H1 (cell line): ENCODE results near the gene VASN. TPM values are rescaled to one million over a fixed set of nuclear protein-coding genes. Genes with fewer than 3 reads are reported as not detected.

Experiments
- CTCF ChIA-PET: fragments of 300-600 bp; sonication (Branson Sonifier 250); formaldehyde crosslinking; loops from one replicate; lab custom pipeline; 2021; ENCODE audit not compliant: partially characterized antibody; lab: Charles Lee
- POLR2A ChIA-PET: fragments of 300-600 bp; sonication (Branson Sonifier 250); formaldehyde crosslinking; loops from one replicate; lab custom pipeline; 2021; ENCODE audit warnings: inconsistent platforms; ENCODE audit not compliant: partially characterized antibody; lab: Charles Lee
- DNase-seq, 2 experiments: peaks; one replicate each; pipeline versions ENCODE4 v3.0.0 to v3.0.0-alpha.2; 2010 to 2022; ENCODE audit warnings: low spot score in 2 of 2, low read depth in 1 of 2, mixed read lengths in 1 of 2
- FAIRE-seq: peaks from 2 replicates; lab custom pipeline; 2011; peaks lifted over from hg19 to GRCh38; lab: Jason Lieb, UNC
- H2AFZ ChIP-seq: 2 replicates; pipeline ENCODE4 v1.8.1; 2012; ENCODE audit warnings: low read length, inconsistent platforms
- H2AK5ac ChIP-seq: 2 replicates; pipeline ENCODE4 v1.6.1; 2013; ENCODE audit warnings: low read depth, low read length
- H2BK120ac ChIP-seq: replicated peaks from 2 replicates; pipeline ENCODE3; 2013; ENCODE audit warnings: low read depth, low read length, inconsistent platforms
- H2BK12ac ChIP-seq: 2 replicates; pipeline ENCODE4 v1.6.1; 2013; ENCODE audit warnings: low read depth, low read length
- H2BK15ac ChIP-seq: 2 replicates; pipeline ENCODE4 v1.6.1; 2013; ENCODE audit warnings: low read length
- H2BK20ac ChIP-seq: 2 replicates; pipeline ENCODE4 v1.6.1; 2013; ENCODE audit warnings: low read length
- H2BK5ac ChIP-seq: 2 replicates; pipeline ENCODE4 v1.6.1; 2013; ENCODE audit warnings: low read depth, low read length
- H3K14ac ChIP-seq: 2 replicates; pipeline ENCODE4 v1.6.1; 2013; ENCODE audit warnings: inconsistent platforms; ENCODE audit not compliant: insufficient read length
- H3K18ac ChIP-seq: 2 replicates; pipeline ENCODE4 v1.6.1; 2013; ENCODE audit warnings: low read length; ENCODE audit errors: extremely low read depth
- H3K23ac ChIP-seq: 2 replicates; pipeline ENCODE4 v1.6.1; 2013; ENCODE audit warnings: inconsistent platforms; ENCODE audit not compliant: insufficient read length
- H3K23me2 ChIP-seq: 2 replicates; pipeline ENCODE4 v1.6.1; 2013; ENCODE audit warnings: low read depth, low read length
- H3K27ac ChIP-seq: 2 replicates; pipeline ENCODE4 v1.6.1; 2011; ENCODE audit warnings: low read depth, low read length, inconsistent platforms
- H3K27me3 ChIP-seq, 4 experiments: replicated peaks in 1 of 4; 1 replicate in 1 of 4; 2 replicates in 3 of 4; pipeline versions ENCODE4 v1.6.1 to v1.8.1; 2011 to 2013; ENCODE audit warnings: low read length in 3 of 4, mild to moderate bottlenecking in 3 of 4, inconsistent platforms in 2 of 4, mixed read lengths in 2 of 4, moderate library complexity in 1 of 4; ENCODE audit not compliant: control insufficient read depth in 3 of 4, insufficient read depth in 3 of 4; ENCODE audit errors: extremely low read depth in 1 of 4
- H3K36me3 ChIP-seq, 4 experiments: 2 replicates each; pipeline versions ENCODE4 v1.6.1 to v1.8.1; 2011 to 2013; ENCODE audit warnings: mild to moderate bottlenecking in 4 of 4, low read length in 3 of 4, moderate library complexity in 2 of 4, control low read depth in 1 of 4, inconsistent platforms in 1 of 4; ENCODE audit not compliant: insufficient read depth in 4 of 4, control insufficient read depth in 2 of 4
- H3K4ac ChIP-seq: replicated peaks from 2 replicates; pipeline ENCODE3; 2013; ENCODE audit warnings: low read length, low read depth, mixed read lengths, inconsistent platforms; ENCODE audit not compliant: insufficient read length
- H3K4me1 ChIP-seq, 4 experiments: replicated peaks in 1 of 4; 1 replicate in 1 of 4; 2 replicates in 3 of 4; pipeline versions ENCODE4 v1.6.1 to v1.8.1; 2011 to 2013; ENCODE audit warnings: low read length in 3 of 4, inconsistent platforms in 2 of 4, mixed read lengths in 1 of 4; ENCODE audit not compliant: insufficient read depth in 4 of 4, control insufficient read depth in 3 of 4
- H3K4me2 ChIP-seq, 2 experiments: 2 replicates each; pipeline versions ENCODE4 v1.6.1 to v1.8.1; 2011 to 2013; ENCODE audit warnings: low read depth in 2 of 2, low read length in 2 of 2, control low read depth in 1 of 2, inconsistent platforms in 1 of 2, mild to moderate bottlenecking in 1 of 2; ENCODE audit not compliant: insufficient read depth in 1 of 2
- H3K4me3 ChIP-seq, 4 experiments: fragments of 200-600, 300-600 bp in 1 of 4; sonication (generic), shearing (Covaris generic), sonication (Bioruptor Twin) in 1 of 4; 2 replicates each; pipeline versions ENCODE4 v1.5.1 to v1.8.1; 2011 to 2016; ENCODE audit warnings: low read length in 4 of 4, low read depth in 3 of 4, control low read depth in 2 of 4, inconsistent platforms in 2 of 4, mild to moderate bottlenecking in 2 of 4, mixed read lengths in 1 of 4, moderate library complexity in 1 of 4; ENCODE audit not compliant: insufficient read depth in 2 of 4; ENCODE audit errors: extremely low read depth in 1 of 4
- H3K56ac ChIP-seq: replicated peaks from 2 replicates; pipeline ENCODE3; 2013; ENCODE audit warnings: low read depth, mild to moderate bottlenecking, mixed read lengths, low read length, inconsistent platforms; ENCODE audit not compliant: insufficient read length
- H3K79me1 ChIP-seq: 2 replicates; pipeline ENCODE4 v1.6.1; 2013; ENCODE audit warnings: low read depth, low read length, control low read depth
- H3K79me2 ChIP-seq, 2 experiments: 2 replicates each; pipeline versions ENCODE4 v1.6.1 to v1.8.1; 2012 to 2013; ENCODE audit warnings: low read length in 2 of 2, mild to moderate bottlenecking in 2 of 2, inconsistent platforms in 1 of 2; ENCODE audit not compliant: insufficient read depth in 2 of 2, control insufficient read depth in 1 of 2
- H3K9ac ChIP-seq, 4 experiments: replicated peaks in 1 of 4; 1 replicate in 1 of 4; 2 replicates in 3 of 4; pipeline versions ENCODE4 v1.6.1 to v1.8.1; 2011 to 2013; ENCODE audit warnings: low read depth in 3 of 4, low read length in 3 of 4, control low read depth in 2 of 4, mild to moderate bottlenecking in 2 of 4, moderate library complexity in 2 of 4, inconsistent platforms in 1 of 4; ENCODE audit errors: extremely low read depth in 1 of 4
- H3K9me3 ChIP-seq, 2 experiments: 2 replicates each; pipeline versions ENCODE4 v1.6.1 to v1.8.1; 2012 to 2013; ENCODE audit warnings: mild to moderate bottlenecking in 2 of 2, moderate library complexity in 2 of 2, control low read depth in 1 of 2, inconsistent platforms in 1 of 2, low read depth in 1 of 2, low read length in 1 of 2, mixed read lengths in 1 of 2; ENCODE audit not compliant: insufficient read depth in 2 of 2
- H4K20me1 ChIP-seq, 2 experiments: replicated peaks in 1 of 2; 2 replicates each; pipeline versions ENCODE3 to v1.8.1; 2011 to 2013; ENCODE audit warnings: inconsistent platforms in 2 of 2, low read length in 2 of 2, mild to moderate bottlenecking in 1 of 2; ENCODE audit not compliant: insufficient read depth in 2 of 2, control insufficient read depth in 1 of 2
- H4K5ac ChIP-seq: 2 replicates; pipeline ENCODE4 v1.6.1; 2013; ENCODE audit warnings: low read length, low read depth, mixed read lengths, inconsistent platforms; ENCODE audit not compliant: insufficient read length
- H4K8ac ChIP-seq: 2 replicates; pipeline ENCODE4 v1.8.0; 2013; ENCODE audit warnings: mild to moderate bottlenecking, moderate library complexity, low read length, inconsistent platforms; ENCODE audit not compliant: insufficient read depth; ENCODE audit errors: extremely low read depth
- H4K91ac ChIP-seq: replicated peaks from 2 replicates; pipeline ENCODE3; 2013; ENCODE audit warnings: low read length, mixed read lengths, inconsistent platforms; ENCODE audit not compliant: insufficient read length
- JUND ChIP-seq: IDR thresholded peaks from 2 replicates; pipeline ENCODE4 v1.6.1; 2011; ENCODE audit warnings: mild to moderate bottlenecking, improper control_type of control experiment, low read length
- NANOG ChIP-seq: IDR thresholded peaks from 2 replicates; pipeline ENCODE4 v1.6.1; 2011; ENCODE audit warnings: low read length, low read depth, mild to moderate bottlenecking, inconsistent platforms; ENCODE audit not compliant: insufficient read depth, poor library complexity, severe bottlenecking
- POU5F1 ChIP-seq: IDR thresholded peaks from 2 replicates; pipeline ENCODE4 v1.6.1; 2011; ENCODE audit warnings: low read depth, mild to moderate bottlenecking, low read length, moderate library complexity
- RAD21 ChIP-seq, 2 experiments: IDR thresholded peaks in 1 of 2; conservative IDR thresholded peaks in 1 of 2; 2 replicates each; pipeline ENCODE4 v1.6.1; 2011; ENCODE audit warnings: low read depth in 2 of 2, low read length in 2 of 2, improper control_type of control experiment in 1 of 2, inconsistent platforms in 1 of 2, mild to moderate bottlenecking in 1 of 2, moderate library complexity in 1 of 2
- RNF2 ChIP-seq: fragments of 200-900, 300-1000 bp; sonication (generic); IDR thresholded peaks from 2 replicates; pipeline ENCODE4 v1.7.1; 2016; ENCODE audit warnings: borderline replicate concordance, low read depth, mild to moderate bottlenecking, antibody characterized with exemption, low read length; ENCODE audit not compliant: poor library complexity, severe bottlenecking; ENCODE audit errors: missing control alignments
- TAF7 ChIP-seq: optimal IDR thresholded peaks from 2 replicates; pipeline ENCODE3; 2011; ENCODE audit warnings: low read depth, mild to moderate bottlenecking, inconsistent platforms, low read length, moderate library complexity, borderline replicate concordance
- WGBS, 2 experiments: shearing (Covaris generic) in 1 of 2; methylation state at CpG; one replicate each; pipeline versions ENCODE4 v1.1.6 to v1.1.7; 2013 to 2015; ENCODE audit warnings: low lambda C conversion rate in 2 of 2, mixed read lengths in 2 of 2, inconsistent platforms in 1 of 2, low coverage in 1 of 2, missing lambda C conversion rate in 1 of 2; ENCODE audit not compliant: insufficient replicate concordance in 2 of 2, insufficient coverage in 1 of 2, insufficient read length in 1 of 2; ENCODE audit errors: extremely low coverage in 1 of 2, missing lambda C conversion rate in 1 of 2; 5-methylcytosine and 5-hydroxymethylcytosine counted together
- polyA plus RNA-seq, 7 experiments: library from polyadenylated mRNA; depleted of rRNA in 3 of 7; stranded (reverse) in 5 of 7; unstranded in 2 of 7; fragments of >200 nt in 5 of 7; fragments of 200-250 nt in 2 of 7; gene quantifications; 1 replicate in 5 of 7; 2 replicates in 1 of 7; 4 replicates in 1 of 7; pipeline versions ENCODE4 v1.2.1 to v1.2.3, GENCODE V29; 2011 to 2013; ENCODE audit warnings: missing spikeins in 2 of 7, mixed read lengths in 2 of 7
- total RNA-seq: library from RNA; stranded (reverse); fragmentation: NEBNext Ultra II Directional; extraction: Animal tissue kit (Norgen Biotek cat#: 25700); gene quantifications from 2 replicates; pipeline ENCODE4 v1.2.1, GENCODE V29; 2021
- TF ChIP-seq, protein P1 (sequence below): IDR thresholded peaks from 2 replicates; pipeline ENCODE4 v1.6.1; 2012; ENCODE audit warnings: inconsistent platforms
- TF ChIP-seq, protein P2 (sequence below), 3 experiments: IDR thresholded peaks; 1 replicate in 2 of 3; 2 replicates in 1 of 3; pipeline versions ENCODE4 v1.5.1 to v1.6.1; 2011; ENCODE audit warnings: low read length in 3 of 3, mild to moderate bottlenecking in 3 of 3, inconsistent platforms in 2 of 3, low read depth in 1 of 3, moderate library complexity in 1 of 3; ENCODE audit not compliant: insufficient read depth in 1 of 3; ENCODE audit errors: control extremely low read depth in 1 of 3

VASN gene
- total and polyA plus RNA-seq, 2 of the 8 experiments (the other 6 are each of a cell fraction or from before 2014, with no cell fraction given): 9.6 to 11.3 TPM

DNA sequence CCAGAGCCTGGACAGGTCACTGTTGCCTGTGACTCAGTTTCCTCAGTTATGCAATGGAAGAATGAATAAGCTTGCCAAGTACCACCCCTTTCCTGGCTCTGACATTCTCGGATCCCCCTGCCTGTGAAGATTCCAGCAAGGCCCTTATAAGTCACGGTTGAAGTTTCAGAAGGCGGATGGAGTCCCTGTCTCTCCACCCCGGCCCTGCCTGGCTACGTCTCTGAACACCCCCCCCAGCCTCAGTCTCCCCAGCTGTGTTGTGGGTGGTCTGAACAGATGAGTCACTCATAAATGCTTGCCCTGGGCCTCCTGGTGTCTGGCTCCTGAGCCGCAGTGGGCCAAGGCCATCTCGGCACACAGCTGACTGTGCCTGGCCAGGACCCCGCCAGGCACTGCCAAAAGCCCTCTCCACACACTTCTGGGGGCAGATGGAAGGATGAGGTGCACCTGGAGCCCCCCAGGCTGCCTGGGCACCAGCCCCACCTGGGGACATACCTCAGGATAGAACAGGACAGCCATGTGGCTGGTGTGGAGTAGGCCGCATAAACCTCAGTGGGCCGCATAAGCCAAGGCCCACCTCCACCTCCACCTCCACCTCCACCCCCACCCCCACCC lies 15.4 kb downstream of the VASN start:
- H2BK5ac ChIP-seq: no peak overlapping the region
- peaks cover 3 to 7% of the 10 kb centered on the region in 2 experiments for H4K20me1 ChIP-seq
- no peak overlapping the region for H3K9ac ChIP-seq
- H2BK120ac ChIP-seq: no peak overlapping the region
- H4K91ac ChIP-seq: no peak overlapping the region
- no peak overlapping the region for H3K27ac ChIP-seq
- H3K9me3 ChIP-seq: no peaks in the 10 kb centered on the region
- H3K18ac ChIP-seq: no peak overlapping the region
- H3K79me2 ChIP-seq: no peaks in the 10 kb centered on the region
- no peak overlapping the region for H2AFZ ChIP-seq
- CTCF ChIA-PET: interaction anchor here (1.3 to 24.8 kb wide), 4 partner anchors 11 to 27 kb away, joined by 5 to 659 read pairs (median 144); no protein-coding TSS in a partner anchor
- H3K79me1 ChIP-seq: no peaks in the 10 kb centered on the region
- no peak overlapping the region for H2BK15ac ChIP-seq
- peaks cover 1 to 35% (median 30%) of the 10 kb centered on the region in 4 experiments for H3K4me1 ChIP-seq
- DNase-seq (no peak), FAIRE-seq (no peak)
- no peak overlapping the region for H3K4me2 ChIP-seq
- H4K5ac ChIP-seq: no peak overlapping the region
- no peak overlapping the region for H3K4me3 ChIP-seq
- H4K8ac ChIP-seq: no peak overlapping the region
- H3K23ac ChIP-seq: no peak overlapping the region
- no peak overlapping the region for H2BK12ac ChIP-seq
- H3K36me3 ChIP-seq: peaks cover 0 to 6% (median 2%) of the 10 kb centered on the region in 4 experiments; a peak in 2 of 8 replicates
- no peaks in the 10 kb centered on the region for H3K27me3 ChIP-seq
- no peak overlapping the region for H3K14ac ChIP-seq
- POLR2A ChIA-PET: interaction anchor here (0.9 to 11.9 kb wide), 5 partner anchors 9 to 115 kb away, joined by 3 to 223 read pairs (median 4); no protein-coding TSS in a partner anchor
- H3K4ac ChIP-seq: no peak overlapping the region
- H2BK20ac ChIP-seq: no peak overlapping the region
- H3K23me2 ChIP-seq: no peaks in the 10 kb centered on the region
- no peak overlapping the region for H3K56ac ChIP-seq
- WGBS, 2 experiments: 90% methylated on average over 8 of the region's 10 CpGs; no CpG with 5 or more reads in 1 of the 2 experiments
- no peak overlapping the region for H2AK5ac ChIP-seq
- TF ChIP-seq NANOG: no peak
- no peak for TF ChIP-seq TAF7
- TF ChIP-seq RAD21 (IDR thresholded peaks at IDR 0.05 in 1 of 2, conservative IDR thresholded peaks at IDR 0.05 in 1 of 2; ENCODE audit: low read depth in 2 of 2, low read length in 2 of 2): no peak
- TF ChIP-seq POU5F1: no peak
- TF ChIP-seq RNF2: no peak
- TF ChIP-seq, protein P1, sequence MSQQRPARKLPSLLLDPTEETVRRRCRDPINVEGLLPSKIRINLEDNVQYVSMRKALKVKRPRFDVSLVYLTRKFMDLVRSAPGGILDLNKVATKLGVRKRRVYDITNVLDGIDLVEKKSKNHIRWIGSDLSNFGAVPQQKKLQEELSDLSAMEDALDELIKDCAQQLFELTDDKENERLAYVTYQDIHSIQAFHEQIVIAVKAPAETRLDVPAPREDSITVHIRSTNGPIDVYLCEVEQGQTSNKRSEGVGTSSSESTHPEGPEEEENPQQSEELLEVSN: no peak
- no peak for TF ChIP-seq JUND
- TF ChIP-seq, protein P2, sequence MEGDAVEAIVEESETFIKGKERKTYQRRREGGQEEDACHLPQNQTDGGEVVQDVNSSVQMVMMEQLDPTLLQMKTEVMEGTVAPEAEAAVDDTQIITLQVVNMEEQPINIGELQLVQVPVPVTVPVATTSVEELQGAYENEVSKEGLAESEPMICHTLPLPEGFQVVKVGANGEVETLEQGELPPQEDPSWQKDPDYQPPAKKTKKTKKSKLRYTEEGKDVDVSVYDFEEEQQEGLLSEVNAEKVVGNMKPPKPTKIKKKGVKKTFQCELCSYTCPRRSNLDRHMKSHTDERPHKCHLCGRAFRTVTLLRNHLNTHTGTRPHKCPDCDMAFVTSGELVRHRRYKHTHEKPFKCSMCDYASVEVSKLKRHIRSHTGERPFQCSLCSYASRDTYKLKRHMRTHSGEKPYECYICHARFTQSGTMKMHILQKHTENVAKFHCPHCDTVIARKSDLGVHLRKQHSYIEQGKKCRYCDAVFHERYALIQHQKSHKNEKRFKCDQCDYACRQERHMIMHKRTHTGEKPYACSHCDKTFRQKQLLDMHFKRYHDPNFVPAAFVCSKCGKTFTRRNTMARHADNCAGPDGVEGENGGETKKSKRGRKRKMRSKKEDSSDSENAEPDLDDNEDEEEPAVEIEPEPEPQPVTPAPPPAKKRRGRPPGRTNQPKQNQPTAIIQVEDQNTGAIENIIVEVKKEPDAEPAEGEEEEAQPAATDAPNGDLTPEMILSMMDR (IDR thresholded peaks at IDR 0.05; ENCODE audit: control extremely low read depth in 1 of 3, insufficient read depth in 1 of 3, low read depth in 1 of 3, low read length in 3 of 3): no peak
